ENCODE results near the gene GRIA3. TPM values are rescaled to one million over a fixed set of nuclear protein-coding genes. Genes with fewer than 3 reads are reported as not detected.

The GRIA3 gene
- total RNA-seq, 2 experiments from 2014 or later: not detected

- Mint-ChIP-seq H3K4me3 (no peak overlapping the region), H3K36me3 (ENCODE audit: low read depth) (no peaks in the 10 kb centered on the region), H3K27ac (no peak overlapping the region), H3K4me1 (no peaks in the 10 kb centered on the region), H3K9me3 (ENCODE audit: low read depth) (no peaks in the 10 kb centered on the region), H3K27me3 (peaks cover 1% of the 10 kb centered on the region)
- DNase-seq (no peak), ATAC-seq (no peak)
- intact Hi-C loops (cut with DNase I, micrococcal nuclease): no loop called here
- CTCF ChIA-PET: no interaction called here
- POLR2A ChIA-PET: no interaction called here
Observed at GRCh38 chrX:123442764-123443163, 258.7 kb downstream of the GRIA3 start.

- CTCF ChIA-PET: no interaction called here
Observed at GRCh38 chrX:123447506-123447905, 263.4 kb downstream of the GRIA3 start.

GRCh38 chrX:123449335-123449734 is 265.3 kb downstream of the GRIA3 start:
- Mint-ChIP-seq H3K36me3 (ENCODE audit: low read depth) (no peaks in the 10 kb centered on the region), H3K9me3 (ENCODE audit: low read depth) (no peaks in the 10 kb centered on the region), H3K27ac (no peak overlapping the region), H3K4me3 (no peak overlapping the region), H3K27me3 (peaks cover 1% of the 10 kb centered on the region), H3K4me1 (no peaks in the 10 kb centered on the region)
- intact Hi-C loops (cut with DNase I, micrococcal nuclease): no loop called here
- DNase-seq: no peak
- POLR2A ChIA-PET: no interaction called here
- no peak for ATAC-seq
- CTCF ChIA-PET: no interaction called here

More at GRCh38 chrX:123447506-123447905, 263.4 kb downstream of the GRIA3 start:
- POLR2A ChIA-PET: no interaction called here
- ATAC-seq (no peak), DNase-seq (no peak)
- intact Hi-C loops (cut with DNase I, micrococcal nuclease): no loop called here
- Mint-ChIP-seq H3K4me3 (no peak overlapping the region), H3K36me3 (ENCODE audit: low read depth) (no peaks in the 10 kb centered on the region), H3K4me1 (no peaks in the 10 kb centered on the region), H3K27me3 (peaks cover 1% of the 10 kb centered on the region), H3K27ac (no peak overlapping the region), H3K9me3 (ENCODE audit: low read depth) (no peaks in the 10 kb centered on the region)

- Mint-ChIP-seq H3K9me3 (ENCODE audit: low read depth) (no peaks in the 10 kb centered on the region), H3K36me3 (ENCODE audit: low read depth) (no peaks in the 10 kb centered on the region), H3K4me1 (no peaks in the 10 kb centered on the region), H3K4me3 (no peak overlapping the region), H3K27me3 (peaks cover 1% of the 10 kb centered on the region), H3K27ac (no peak overlapping the region)
- ATAC-seq (no peak), DNase-seq (peak; percentile 3)
- ChIA-PET POLR2A (no interaction called here), CTCF (interaction anchor here (0.6 kb wide), 1 partner anchor 22 kb away, joined by 3 read pairs; no protein-coding TSS in a partner anchor)
- intact Hi-C loops (cut with DNase I, micrococcal nuclease): loop anchor here in 1 of 2 experiments (10.0 kb wide), 1 partner anchor 325 kb away; no protein-coding TSS in a partner anchor
Observed at GRCh38 chrX:123450222-123450621, 266.1 kb downstream of the GRIA3 start.

- ChIA-PET POLR2A (no interaction called here), CTCF (no interaction called here)
- Mint-ChIP-seq H3K27ac (no peak overlapping the region), H3K4me1 (no peaks in the 10 kb centered on the region), H3K9me3 (ENCODE audit: low read depth) (no peaks in the 10 kb centered on the region), H3K27me3 (no peaks in the 10 kb centered on the region), H3K4me3 (no peak overlapping the region), H3K36me3 (ENCODE audit: low read depth) (no peaks in the 10 kb centered on the region)
- DNase-seq (no peak), ATAC-seq (no peak)
- intact Hi-C loops (cut with DNase I, micrococcal nuclease): loop anchor here in 1 of 2 experiments (10.0 kb wide), 1 partner anchor 320 kb away; no protein-coding TSS in a partner anchor
Observed at GRCh38 chrX:123454712-123455431, 270.8 kb downstream of the GRIA3 start.

- Mint-ChIP-seq H3K27ac (no peak overlapping the region), H3K4me3 (no peak overlapping the region), H3K9me3 (ENCODE audit: low read depth) (no peaks in the 10 kb centered on the region), H3K27me3 (no peaks in the 10 kb centered on the region), H3K36me3 (ENCODE audit: low read depth) (no peaks in the 10 kb centered on the region), H3K4me1 (no peaks in the 10 kb centered on the region)
- POLR2A ChIA-PET: no interaction called here
- intact Hi-C loops (cut with DNase I, micrococcal nuclease): loop anchor here in 1 of 2 experiments (10.0 kb wide), 1 partner anchor 319 kb away; no protein-coding TSS in a partner anchor
- DNase-seq (no peak), ATAC-seq (no peak)
- CTCF ChIA-PET: no interaction called here
Observed at GRCh38 chrX:123455693-123456092, 271.6 kb downstream of the GRIA3 start.

- no peaks in the 10 kb centered on the region for H3K9me3 Mint-ChIP-seq (ENCODE audit: low read depth)
- no peak overlapping the region for H3K27ac Mint-ChIP-seq
- DNase-seq: no peak
- ChIA-PET CTCF (no interaction called here), POLR2A (no interaction called here)
- H3K36me3 Mint-ChIP-seq (ENCODE audit: low read depth): no peaks in the 10 kb centered on the region
- no peak overlapping the region for H3K4me3 Mint-ChIP-seq
- H3K4me1 Mint-ChIP-seq: no peaks in the 10 kb centered on the region
- ATAC-seq: no peak
- no peaks in the 10 kb centered on the region for H3K27me3 Mint-ChIP-seq
- intact Hi-C loops (cut with DNase I, micrococcal nuclease): no loop called here
Observed at GRCh38 chrX:123464709-123465108, 280.6 kb downstream of the GRIA3 start.

GRCh38 chrX:123468481-123468880 is 284.4 kb downstream of the GRIA3 start:
- Mint-ChIP-seq H3K4me3 (no peak overlapping the region), H3K4me1 (no peaks in the 10 kb centered on the region), H3K9me3 (ENCODE audit: low read depth) (no peaks in the 10 kb centered on the region), H3K27me3 (no peaks in the 10 kb centered on the region), H3K27ac (no peak overlapping the region), H3K36me3 (ENCODE audit: low read depth) (no peaks in the 10 kb centered on the region)
- no peak for DNase-seq
- CTCF ChIA-PET: no interaction called here
- ATAC-seq: no peak
- intact Hi-C loops (cut with DNase I, micrococcal nuclease): no loop called here
- POLR2A ChIA-PET: no interaction called here

GRCh38 chrX:123475068-123475724 is 291.1 kb downstream of the GRIA3 start:
- ATAC-seq: no peak
- Mint-ChIP-seq H3K27me3 (no peaks in the 10 kb centered on the region), H3K27ac (no peak overlapping the region), H3K9me3 (ENCODE audit: low read depth) (no peaks in the 10 kb centered on the region), H3K4me1 (no peaks in the 10 kb centered on the region), H3K4me3 (no peak overlapping the region), H3K36me3 (ENCODE audit: low read depth) (no peaks in the 10 kb centered on the region)
- no peak for DNase-seq
- intact Hi-C loops (cut with DNase I, micrococcal nuclease): no loop called here
- ChIA-PET POLR2A (no interaction called here), CTCF (no interaction called here)

- DNase-seq (no peak), ATAC-seq (no peak)
- Mint-ChIP-seq H3K4me3 (no peak overlapping the region), H3K27me3 (no peaks in the 10 kb centered on the region), H3K27ac (no peak overlapping the region), H3K9me3 (ENCODE audit: low read depth) (no peaks in the 10 kb centered on the region), H3K4me1 (no peaks in the 10 kb centered on the region), H3K36me3 (ENCODE audit: low read depth) (no peaks in the 10 kb centered on the region)
- intact Hi-C loops (cut with DNase I, micrococcal nuclease): no loop called here
- ChIA-PET POLR2A (no interaction called here), CTCF (no interaction called here)
Observed at GRCh38 chrX:123476611-123477219, 292.6 kb downstream of the GRIA3 start.

GRCh38 chrX:123477673-123478072 is 293.6 kb downstream of the GRIA3 start:
- CTCF ChIA-PET: interaction anchor here (0.6 kb wide), 1 partner anchor 322 kb away, joined by 3 read pairs; no protein-coding TSS in a partner anchor
- POLR2A ChIA-PET: no interaction called here
- intact Hi-C loops (cut with DNase I, micrococcal nuclease): no loop called here

More at GRCh38 chrX:123477673-123478072, 293.6 kb downstream of the GRIA3 start:
- H3K4me3 Mint-ChIP-seq: no peak overlapping the region
- DNase-seq (no peak), ATAC-seq (no peak)
- no peaks in the 10 kb centered on the region for H3K36me3 Mint-ChIP-seq (ENCODE audit: low read depth)
- no peaks in the 10 kb centered on the region for H3K27me3 Mint-ChIP-seq
- no peak overlapping the region for H3K27ac Mint-ChIP-seq
- no peaks in the 10 kb centered on the region for H3K9me3 Mint-ChIP-seq (ENCODE audit: low read depth)
- no peaks in the 10 kb centered on the region for H3K4me1 Mint-ChIP-seq

All from activated CD4-positive, alpha-beta T cell treated with anti-CD3 and anti-CD28 coated beads for 36 hours (primary cell).